Astrocyte of the spinal cord (primary cell): ENCODE data around the gene ZCCHC7.
"Not testable (repeated sequence)": the region's sequence is repeated elsewhere in the genome, so short reads cannot be mapped to it uniquely, and the experiment has no call there.

ENCODE experiments used
- DNase-seq: peaks from one replicate; pipeline ENCODE4 v3.0.0; 2011; ENCODE audit warnings: low read depth, low spot score
- H3K4me3 ChIP-seq: 2 replicates; pipeline ENCODE4 v1.5.1; 2011; ENCODE audit warnings: low read depth, mild to moderate bottlenecking, low read length, moderate library complexity
- in situ Hi-C: cut with HindIII; loops from 2 replicates; pipeline ENCODE4 v1.10.0; 2017; ENCODE audit warnings: low sequenced_read_pairs
- TF ChIP-seq, protein P1 (sequence below): IDR thresholded peaks from 2 replicates; pipeline ENCODE4 v1.5.1; 2012; ENCODE audit warnings: low read depth, mild to moderate bottlenecking, low read length, inconsistent platforms

ZCCHC7 gene

GRCh38 chr9:37119907-37120842 is at the start of gene ZCCHC7:
Gene ZCCHC7 (plus strand): TSS chr9:37120574.
- peak within 1 kb of the TSS; percentile 76 for H3K4me3 ChIP-seq
- in situ Hi-C loops = no loop called here
- TF ChIP-seq, protein P1, sequence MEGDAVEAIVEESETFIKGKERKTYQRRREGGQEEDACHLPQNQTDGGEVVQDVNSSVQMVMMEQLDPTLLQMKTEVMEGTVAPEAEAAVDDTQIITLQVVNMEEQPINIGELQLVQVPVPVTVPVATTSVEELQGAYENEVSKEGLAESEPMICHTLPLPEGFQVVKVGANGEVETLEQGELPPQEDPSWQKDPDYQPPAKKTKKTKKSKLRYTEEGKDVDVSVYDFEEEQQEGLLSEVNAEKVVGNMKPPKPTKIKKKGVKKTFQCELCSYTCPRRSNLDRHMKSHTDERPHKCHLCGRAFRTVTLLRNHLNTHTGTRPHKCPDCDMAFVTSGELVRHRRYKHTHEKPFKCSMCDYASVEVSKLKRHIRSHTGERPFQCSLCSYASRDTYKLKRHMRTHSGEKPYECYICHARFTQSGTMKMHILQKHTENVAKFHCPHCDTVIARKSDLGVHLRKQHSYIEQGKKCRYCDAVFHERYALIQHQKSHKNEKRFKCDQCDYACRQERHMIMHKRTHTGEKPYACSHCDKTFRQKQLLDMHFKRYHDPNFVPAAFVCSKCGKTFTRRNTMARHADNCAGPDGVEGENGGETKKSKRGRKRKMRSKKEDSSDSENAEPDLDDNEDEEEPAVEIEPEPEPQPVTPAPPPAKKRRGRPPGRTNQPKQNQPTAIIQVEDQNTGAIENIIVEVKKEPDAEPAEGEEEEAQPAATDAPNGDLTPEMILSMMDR = no peak
- peak; percentile 95 for DNase-seq

DNA sequence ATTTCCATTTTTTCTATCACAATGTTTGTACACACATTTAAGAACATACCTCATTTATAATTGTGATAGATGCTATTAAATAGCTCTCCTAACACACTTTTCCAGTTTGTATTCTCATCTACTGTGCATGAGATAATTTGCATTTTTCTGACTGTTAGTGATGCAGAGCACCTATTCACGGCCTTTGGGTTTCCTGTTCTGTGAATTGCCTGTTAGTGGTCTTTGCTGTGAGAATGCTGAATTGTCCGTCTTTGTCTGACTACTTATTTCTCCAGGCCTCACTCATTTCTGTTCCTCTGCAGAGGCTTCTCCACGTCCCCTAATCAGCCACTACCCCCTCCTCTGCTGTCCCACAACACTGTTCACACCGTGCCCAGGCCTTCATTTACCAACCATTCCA is 45.6 kb upstream of the ZCCHC7 start:
- DNase-seq, in situ Hi-C loops, H3K4me3 ChIP-seq: not testable (repeated sequence)

- peak; percentile 93 for DNase-seq
- TF ChIP-seq, protein P1 = no peak
- in situ Hi-C loops = no loop called here
- H3K4me3 ChIP-seq = peak overlapping the region; percentile 83
Observed at GRCh38 chr9:37079370-37080164, 40.8 kb upstream of the ZCCHC7 start.

DNA sequence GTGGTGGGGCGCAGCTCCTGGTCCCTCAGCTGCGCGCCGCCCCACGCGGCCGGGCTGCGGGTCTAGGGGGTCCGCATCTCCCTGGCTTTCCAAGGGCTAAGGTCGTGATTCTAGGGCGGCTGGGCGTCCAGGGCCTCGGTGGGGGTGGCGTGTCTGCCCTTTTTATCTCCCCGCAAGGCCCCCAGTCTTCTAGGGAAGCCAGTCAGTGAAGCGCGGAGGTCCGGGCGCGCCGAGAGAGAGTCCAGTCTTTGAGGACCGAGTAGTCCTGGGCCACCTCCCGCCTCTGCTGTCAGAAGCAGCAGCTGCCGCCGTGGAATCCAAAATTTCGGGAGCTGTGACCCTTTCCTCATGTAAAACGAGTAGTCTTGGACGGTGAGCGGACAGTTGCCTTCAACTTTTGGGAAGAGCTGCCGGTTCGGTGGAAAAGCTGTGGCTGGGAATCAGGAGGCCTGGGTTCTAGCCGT is 40.2 kb upstream of the ZCCHC7 start:
- peak overlapping the region; percentile 83 for H3K4me3 ChIP-seq
- DNase-seq, in situ Hi-C loops: not testable (repeated sequence)

- H3K4me3 ChIP-seq, in situ Hi-C loops, DNase-seq: not testable (repeated sequence)
Observed at GRCh38 chr9:37081507-37081906, 38.9 kb upstream of the ZCCHC7 start.

DNA sequence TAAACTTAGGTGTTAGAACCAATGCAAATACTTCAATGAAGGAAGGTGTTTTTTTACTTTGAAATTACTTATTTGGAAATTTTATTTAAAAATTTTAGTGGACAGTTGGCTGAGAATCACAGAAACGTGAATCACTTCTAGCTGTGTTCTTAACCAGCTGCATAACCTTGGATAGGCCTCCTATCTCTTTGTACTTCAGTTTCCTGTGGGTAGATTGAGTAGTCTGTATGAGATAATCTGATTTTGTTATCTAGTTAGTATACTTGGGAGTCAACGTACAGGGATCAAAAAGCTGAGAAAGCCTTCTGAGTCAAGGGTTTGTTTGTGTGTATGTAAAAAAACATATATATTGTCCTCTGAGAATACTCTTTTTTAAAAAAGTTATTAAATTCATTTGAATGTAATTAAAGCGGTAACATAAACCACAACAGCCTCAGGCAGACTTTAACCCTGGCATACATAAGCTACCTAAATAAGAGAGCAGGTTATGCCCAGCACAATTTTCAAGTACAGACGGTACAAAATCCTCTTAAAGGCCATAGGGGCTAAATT is 38.1 kb upstream of the ZCCHC7 start:
- no peak for DNase-seq
- in situ Hi-C loops = no loop called here
- TF ChIP-seq, protein P1 = no peak
- no peak overlapping the region for H3K4me3 ChIP-seq

DNA sequence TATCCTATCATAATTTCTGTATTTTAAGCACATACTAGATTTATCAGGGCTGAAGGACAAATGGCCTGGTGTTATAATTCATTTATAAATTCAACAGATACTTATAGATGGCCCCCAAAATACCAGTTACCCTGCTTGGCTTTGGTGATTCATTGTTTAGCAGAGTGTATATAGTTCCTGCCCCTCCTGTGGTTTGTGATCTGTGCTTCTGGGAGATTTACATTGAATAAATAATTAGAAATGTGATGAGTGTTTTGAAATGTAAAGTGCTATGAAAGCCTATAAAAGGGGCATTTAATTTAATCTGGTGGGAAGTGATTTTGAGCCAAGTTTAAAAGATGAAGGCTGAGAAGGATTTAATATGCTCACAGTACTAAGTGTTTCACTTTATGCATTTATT is 36.7 kb upstream of the ZCCHC7 start:
- in situ Hi-C loops = no loop called here
- TF ChIP-seq, protein P1 = no peak
- no peak for DNase-seq
- no peak overlapping the region for H3K4me3 ChIP-seq
